Calu3 (cell line): ENCODE results near the gene INAFM1. TPM values are rescaled to one million over a fixed set of nuclear protein-coding genes. Genes with fewer than 3 reads are reported as not detected.

Experiments
- BruUV-seq: library from RNA; stranded (reverse); fragments of 400-500 nt; replicated peaks from 2 replicates; lab custom pipeline; 2021; lab: Mats Ljungman, UMichigan
- CTCF ChIA-PET: fragments of 300-600 bp; sonication (Branson Sonifier 250); formaldehyde crosslinking; loops from one replicate; lab custom pipeline; 2022; ENCODE audit warnings: antibody characterized with exemption; lab: Charles Lee
- DNase-seq: peaks from one replicate; pipeline ENCODE4 v3.0.0; 2022
- H3K27ac Mint-ChIP-seq: one replicate; pipeline ENCODE4 v1.8.0; 2022; ENCODE audit warnings: mixed read lengths; ENCODE audit not compliant: unreplicated experiment
- H3K27me3 Mint-ChIP-seq: one replicate; pipeline ENCODE4 v1.8.0; 2022; ENCODE audit warnings: mixed read lengths; ENCODE audit not compliant: unreplicated experiment
- H3K36me3 Mint-ChIP-seq: one replicate; pipeline ENCODE4 v1.8.0; 2022; ENCODE audit warnings: mild to moderate bottlenecking, moderate library complexity, mixed read lengths; ENCODE audit not compliant: insufficient read depth, unreplicated experiment
- H3K4me1 Mint-ChIP-seq: one replicate; pipeline ENCODE4 v1.8.0; 2022; ENCODE audit warnings: mild to moderate bottlenecking, low read depth, mixed read lengths; ENCODE audit not compliant: unreplicated experiment
- H3K4me3 Mint-ChIP-seq: one replicate; pipeline ENCODE4 v1.8.0; 2022; ENCODE audit warnings: mild to moderate bottlenecking, low read depth, moderate library complexity, mixed read lengths; ENCODE audit not compliant: unreplicated experiment
- H3K9me3 Mint-ChIP-seq: one replicate; pipeline ENCODE4 v1.8.0; 2022; ENCODE audit warnings: low read depth, mixed read lengths; ENCODE audit not compliant: unreplicated experiment
- CTCF ChIP-seq: fragments of 200-600 bp; IDR thresholded peaks from one replicate; pipeline ENCODE4 v1.8.0; 2022; ENCODE audit warnings: antibody characterized with exemption; ENCODE audit not compliant: unreplicated experiment
- intact Hi-C: fragments of 100-400 bp; cut with micrococcal nuclease; formaldehyde crosslinking; loops from one replicate; pipeline ENCODE4 v1.10.0; 2022; ENCODE audit not compliant: unreplicated experiment
- total RNA-seq: library from RNA; stranded (reverse); gene quantifications from 2 replicates; pipeline ENCODE4 v1.2.3, GENCODE V29; 2022

INAFM1 gene
- total RNA-seq, 1 experiment from 2014 or later, result 13.9 TPM

- peak; percentile 86 for DNase-seq
- intact Hi-C loops, result no loop called here
- BruUV-seq, result no TSS peak
- peak; percentile 99 for TF ChIP-seq CTCF
- CTCF ChIA-PET, result interaction anchor here (1.6 kb wide), 1 partner anchor 26 kb away, joined by 4 read pairs; the partner anchor contains the start of gene CCDC9
- Mint-ChIP-seq H3K4me3 (no peak overlapping the region), H3K9me3 (no peaks in the 10 kb centered on the region), H3K4me1 (peaks cover 19% of the 10 kb centered on the region), H3K27me3 (no peaks in the 10 kb centered on the region), H3K36me3 (peaks cover 17% of the 10 kb centered on the region), H3K27ac (no peak overlapping the region)
Measured at GRCh38 chr19:47230054-47230920, 44.4 kb upstream of the INAFM1 start.

- no peak for DNase-seq
- intact Hi-C loops, result no loop called here
- no peaks in the 10 kb centered on the region for H3K9me3 Mint-ChIP-seq
- no peak for TF ChIP-seq CTCF
- CTCF ChIA-PET, result no interaction called here
- no peak within 1 kb of the TSS for H3K4me3 Mint-ChIP-seq
- H3K4me1 Mint-ChIP-seq, result peaks cover 19% of the 10 kb centered on the region
- peaks cover 18% of the 10 kb centered on the region for H3K36me3 Mint-ChIP-seq
- H3K27ac Mint-ChIP-seq, result peak within 1 kb of the TSS; percentile 69
- no TSS peak for BruUV-seq
- H3K27me3 Mint-ChIP-seq, result peaks cover 5% of the 10 kb centered on the region
Measured at GRCh38 chr19:47230921-47231214, 43.8 kb upstream of the INAFM1 start, which contains the start of gene BBC3. Gene BBC3 (minus strand): TSS chr19:47231199. CDS start chr19:47228431, 2,768 bp downstream.

GRCh38 chr19:47231215-47232054, 43.2 kb upstream of the INAFM1 start:
- Mint-ChIP-seq H3K9me3 (no peaks in the 10 kb centered on the region), H3K27ac (peak overlapping the region; percentile 69), H3K27me3 (peaks cover 11% of the 10 kb centered on the region), H3K4me1 (peaks cover 19% of the 10 kb centered on the region), H3K36me3 (peaks cover 22% of the 10 kb centered on the region), H3K4me3 (no peak overlapping the region)
- no peak for TF ChIP-seq CTCF
- DNase-seq, result peak; percentile 95
- no TSS peak for BruUV-seq
- intact Hi-C loops, result no loop called here
- CTCF ChIA-PET, result interaction anchor here (0.8 to 2.2 kb wide), 5 partner anchors 9 to 119 kb away, joined by 3 to 17 read pairs (median 7); partner anchors contain the start of gene ZC3H4

GRCh38 chr19:47232422-47233211, 42.1 kb upstream of the INAFM1 start:
- peak; percentile 63 for DNase-seq
- BruUV-seq, result TSS peak; percentile 62
- CTCF ChIA-PET, result interaction anchor here (0.7 to 2.2 kb wide), 7 partner anchors 8 to 120 kb away, joined by 3 to 17 read pairs (median 6); partner anchors contain the start of gene ZC3H4

More at GRCh38 chr19:47232422-47233211, 42.1 kb upstream of the INAFM1 start:
- Mint-ChIP-seq H3K4me3 (no peak overlapping the region), H3K4me1 (peaks cover 19% of the 10 kb centered on the region), H3K9me3 (no peaks in the 10 kb centered on the region), H3K27ac (peak overlapping the region; percentile 93), H3K36me3 (peaks cover 22% of the 10 kb centered on the region), H3K27me3 (peaks cover 12% of the 10 kb centered on the region)
- intact Hi-C loops, result no loop called here
- TF ChIP-seq CTCF, result no peak
